RWPE2 (cell line): ENCODE results near the gene ZNF396.

ENCODE experiments used
- ATAC-seq: fragments of 200-7000 bp; cut with Tn5 transposase; 3 replicates; pipeline ENCODE4 v1.9.1; 2021; ENCODE audit warnings: low read depth
- DNase-seq: peaks from one replicate; pipeline ENCODE4 v3.0.0-alpha.2; 2020; ENCODE audit warnings: low spot score
- H3K27ac ChIP-seq: fragments of 450-650 bp; 2 replicates; pipeline ENCODE4 v1.5.1; 2017; ENCODE audit warnings: mild to moderate bottlenecking; ENCODE audit not compliant: poor library complexity, severe bottlenecking
- H3K27me3 ChIP-seq: fragments of 250-450 bp; sonication (Bioruptor Pico); 2 replicates; pipeline ENCODE4 v1.5.1; 2021; ENCODE audit warnings: mild to moderate bottlenecking, moderate library complexity; ENCODE audit not compliant: insufficient read depth, poor library complexity, severe bottlenecking
- H3K36me3 ChIP-seq: fragments of 250-450 bp; sonication (Bioruptor Pico); 2 replicates; pipeline ENCODE4 v1.5.1; 2020; ENCODE audit warnings: low read depth, mild to moderate bottlenecking, moderate library complexity
- H3K4me1 ChIP-seq: fragments of 250-450 bp; sonication (Bioruptor Pico); 2 replicates; pipeline ENCODE4 v1.5.1; 2021; ENCODE audit warnings: mild to moderate bottlenecking, moderate library complexity; ENCODE audit not compliant: insufficient read depth, poor library complexity, severe bottlenecking
- H3K4me3 ChIP-seq: fragments of 250-450 bp; sonication (Bioruptor Pico); 2 replicates; pipeline ENCODE4 v1.5.1; 2021; ENCODE audit warnings: mild to moderate bottlenecking, moderate library complexity; ENCODE audit not compliant: severe bottlenecking
- H3K9me3 ChIP-seq: fragments of 250-450 bp; sonication (Bioruptor Pico); 2 replicates; pipeline ENCODE4 v1.5.1; 2021; ENCODE audit warnings: mild to moderate bottlenecking, moderate library complexity; ENCODE audit not compliant: severe bottlenecking
- TF ChIP-seq, protein P1 (sequence below): fragments of 450-650 bp; IDR thresholded peaks from one replicate; pipeline ENCODE4 v1.5.1; 2017; ENCODE audit warnings: mild to moderate bottlenecking, moderate library complexity; ENCODE audit not compliant: poor library complexity, severe bottlenecking

ZNF396 gene

DNA sequence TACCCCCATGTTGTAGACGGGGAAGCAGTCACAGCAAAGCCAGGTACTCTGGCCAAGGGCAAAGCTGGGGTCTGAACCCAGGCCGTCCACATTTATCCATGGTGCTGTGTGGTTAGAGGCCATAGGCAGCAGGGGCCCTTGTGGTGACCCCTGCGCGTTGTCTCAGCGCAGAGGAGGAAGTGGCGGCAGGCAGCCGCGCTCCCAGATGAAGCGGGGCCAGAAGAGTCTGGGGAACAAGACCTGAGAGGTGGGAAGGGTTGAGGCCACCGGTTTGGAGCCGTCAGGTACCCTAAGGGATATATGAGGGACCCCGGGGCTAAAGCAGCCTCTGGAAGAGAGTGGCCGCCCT lies 770 bp downstream of the ZNF396 start:
- H3K36me3 ChIP-seq, result no peaks in the 10 kb centered on the region
- H3K27me3 ChIP-seq, result no peaks in the 10 kb centered on the region
- TF ChIP-seq, protein P1, sequence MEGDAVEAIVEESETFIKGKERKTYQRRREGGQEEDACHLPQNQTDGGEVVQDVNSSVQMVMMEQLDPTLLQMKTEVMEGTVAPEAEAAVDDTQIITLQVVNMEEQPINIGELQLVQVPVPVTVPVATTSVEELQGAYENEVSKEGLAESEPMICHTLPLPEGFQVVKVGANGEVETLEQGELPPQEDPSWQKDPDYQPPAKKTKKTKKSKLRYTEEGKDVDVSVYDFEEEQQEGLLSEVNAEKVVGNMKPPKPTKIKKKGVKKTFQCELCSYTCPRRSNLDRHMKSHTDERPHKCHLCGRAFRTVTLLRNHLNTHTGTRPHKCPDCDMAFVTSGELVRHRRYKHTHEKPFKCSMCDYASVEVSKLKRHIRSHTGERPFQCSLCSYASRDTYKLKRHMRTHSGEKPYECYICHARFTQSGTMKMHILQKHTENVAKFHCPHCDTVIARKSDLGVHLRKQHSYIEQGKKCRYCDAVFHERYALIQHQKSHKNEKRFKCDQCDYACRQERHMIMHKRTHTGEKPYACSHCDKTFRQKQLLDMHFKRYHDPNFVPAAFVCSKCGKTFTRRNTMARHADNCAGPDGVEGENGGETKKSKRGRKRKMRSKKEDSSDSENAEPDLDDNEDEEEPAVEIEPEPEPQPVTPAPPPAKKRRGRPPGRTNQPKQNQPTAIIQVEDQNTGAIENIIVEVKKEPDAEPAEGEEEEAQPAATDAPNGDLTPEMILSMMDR, result no peak
- peak; percentile 33; the same call in 2 of the 3 replicates for ATAC-seq
- H3K9me3 ChIP-seq, result no peaks in the 10 kb centered on the region
- no peak overlapping the region for H3K27ac ChIP-seq
- DNase-seq, result no peak
- peak overlapping the region; percentile 55 for H3K4me3 ChIP-seq
- no peaks in the 10 kb centered on the region for H3K4me1 ChIP-seq

DNA sequence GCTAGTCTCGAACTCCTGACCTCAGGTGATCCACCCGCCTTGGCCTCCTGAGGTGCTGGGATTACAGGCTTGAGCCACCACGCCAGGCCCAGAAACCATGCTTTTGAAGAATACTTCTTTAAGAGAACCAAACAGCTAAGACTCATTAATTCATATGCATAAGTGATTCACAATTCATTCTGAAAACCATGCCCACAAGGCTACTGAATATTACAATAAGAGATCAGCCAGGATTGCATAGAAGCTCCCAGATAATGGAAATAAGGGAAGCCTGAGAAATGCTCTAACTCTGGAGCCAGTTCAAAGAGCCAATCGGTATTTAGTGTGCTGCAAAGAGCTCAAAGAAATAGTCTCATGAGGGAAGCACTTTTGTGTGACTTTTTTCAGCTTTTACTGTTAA lies 2.4 kb downstream of the ZNF396 start:
- Histone ChIP-seq H3K4me3 (no peak overlapping the region), H3K9me3 (no peaks in the 10 kb centered on the region), H3K27ac (no peak overlapping the region), H3K36me3 (no peaks in the 10 kb centered on the region), H3K27me3 (no peaks in the 10 kb centered on the region), H3K4me1 (no peaks in the 10 kb centered on the region)
- TF ChIP-seq, protein P1, result no peak
- ATAC-seq (no peak), DNase-seq (no peak)

DNA sequence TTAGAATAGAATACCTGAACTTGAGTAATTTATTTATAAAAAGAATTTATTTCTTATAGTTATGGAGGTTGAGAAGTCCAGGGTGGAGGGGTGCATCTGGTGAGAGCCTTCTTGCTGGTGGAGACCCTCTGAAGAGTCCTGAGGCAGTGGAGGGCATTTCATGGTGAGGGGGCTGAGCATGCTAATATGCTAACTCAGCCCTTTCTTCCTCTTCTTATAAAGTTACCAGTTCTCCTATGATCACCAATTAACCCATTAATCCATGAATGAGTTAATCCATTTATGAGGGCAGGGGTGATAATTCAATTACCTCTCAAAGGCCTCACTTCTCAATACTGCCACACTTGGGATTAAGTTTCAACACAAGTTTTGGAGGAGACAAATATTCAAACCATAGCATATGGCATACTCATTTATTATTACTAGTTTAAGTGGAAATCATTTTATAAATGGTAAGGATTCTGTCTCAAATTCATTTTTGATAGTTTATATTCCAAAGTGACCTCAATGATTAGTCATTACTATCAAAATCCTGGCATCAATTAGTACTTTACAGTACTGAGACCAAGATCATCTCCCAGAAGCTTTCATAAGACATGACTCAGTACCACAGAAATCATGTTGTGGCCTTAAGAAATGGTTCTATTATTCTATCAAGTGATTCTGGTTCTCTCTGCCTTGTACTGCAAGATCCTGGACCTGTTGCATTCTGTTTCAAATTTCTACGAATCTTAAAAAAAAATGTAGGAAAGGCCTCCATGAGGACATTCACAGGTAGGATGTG lies 5.5 kb downstream of the ZNF396 start:
- Histone ChIP-seq H3K27me3 (no peaks in the 10 kb centered on the region), H3K27ac (no peak overlapping the region), H3K36me3 (no peaks in the 10 kb centered on the region), H3K9me3 (no peaks in the 10 kb centered on the region), H3K4me3 (no peak overlapping the region), H3K4me1 (no peaks in the 10 kb centered on the region)
- TF ChIP-seq, protein P1, result no peak
- DNase-seq (no peak), ATAC-seq (no peak)

DNA sequence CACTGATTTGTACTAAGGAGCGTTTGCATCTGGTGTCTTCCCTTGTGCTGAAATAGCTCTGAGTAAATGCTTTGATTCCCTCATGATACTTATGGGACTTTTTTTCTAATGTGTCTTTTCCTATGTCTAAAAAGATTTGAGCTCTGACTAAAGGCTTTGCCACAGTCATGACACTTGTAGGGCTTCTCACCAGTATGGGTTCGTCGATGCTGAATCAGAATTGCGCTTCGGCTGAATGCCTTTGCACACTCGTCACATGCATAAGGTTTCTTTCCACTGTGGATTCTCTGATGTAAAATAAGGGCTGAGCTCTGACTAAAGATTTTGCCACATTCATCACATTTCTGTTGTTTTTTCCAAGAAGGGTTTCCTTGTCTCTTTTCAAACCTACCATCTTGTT lies 8.0 kb downstream of the ZNF396 start:
- DNase-seq (no peak), ATAC-seq (no peak)
- no peaks in the 10 kb centered on the region for H3K36me3 ChIP-seq
- H3K9me3 ChIP-seq, result no peaks in the 10 kb centered on the region
- H3K4me1 ChIP-seq, result no peaks in the 10 kb centered on the region
- TF ChIP-seq, protein P1, result no peak
- no peak overlapping the region for H3K27ac ChIP-seq
- H3K4me3 ChIP-seq, result no peak overlapping the region
- H3K27me3 ChIP-seq, result no peaks in the 10 kb centered on the region

DNA sequence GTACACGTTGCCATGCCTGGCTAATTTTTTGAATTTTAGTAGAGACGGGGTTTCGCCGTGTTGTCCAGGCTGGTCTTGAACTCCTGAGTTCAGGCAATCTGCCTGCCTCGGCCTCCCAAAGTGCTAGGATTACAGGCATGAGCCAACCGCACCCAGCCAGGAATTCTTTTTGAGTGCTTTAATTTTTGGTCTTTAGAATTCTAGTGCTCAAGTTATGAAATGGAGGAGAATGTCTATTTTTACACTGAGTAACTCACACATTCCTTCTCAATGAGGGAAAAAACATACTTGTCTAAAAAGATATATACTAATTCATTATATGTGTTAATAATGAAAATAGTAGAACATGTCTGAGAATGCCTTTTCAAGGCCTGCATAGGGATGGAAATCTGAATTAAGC lies 8.5 kb downstream of the ZNF396 start:
- Histone ChIP-seq H3K9me3 (no peaks in the 10 kb centered on the region), H3K27me3 (no peaks in the 10 kb centered on the region), H3K4me1 (no peaks in the 10 kb centered on the region), H3K27ac (no peak overlapping the region), H3K4me3 (no peak overlapping the region), H3K36me3 (no peaks in the 10 kb centered on the region)
- TF ChIP-seq, protein P1, result no peak
- DNase-seq, result no peak
- no peak for ATAC-seq
